Measurements from ENCODE around the gene HBQ1.
"Not testable (repeated sequence)": the region's sequence is repeated elsewhere in the genome, so short reads cannot be mapped to it uniquely, and the experiment has no call there.

The HBQ1 gene

GRCh38 chr16:189604-190186, 9.4 kb downstream of the HBQ1 start:
- H3K27ac ChIP-seq = no peak overlapping the region
- DNase-seq (ENCODE audit: low spot score) = no peak
- no peak overlapping the region for H3K4me3 ChIP-seq
- TF ChIP-seq, protein P1, sequence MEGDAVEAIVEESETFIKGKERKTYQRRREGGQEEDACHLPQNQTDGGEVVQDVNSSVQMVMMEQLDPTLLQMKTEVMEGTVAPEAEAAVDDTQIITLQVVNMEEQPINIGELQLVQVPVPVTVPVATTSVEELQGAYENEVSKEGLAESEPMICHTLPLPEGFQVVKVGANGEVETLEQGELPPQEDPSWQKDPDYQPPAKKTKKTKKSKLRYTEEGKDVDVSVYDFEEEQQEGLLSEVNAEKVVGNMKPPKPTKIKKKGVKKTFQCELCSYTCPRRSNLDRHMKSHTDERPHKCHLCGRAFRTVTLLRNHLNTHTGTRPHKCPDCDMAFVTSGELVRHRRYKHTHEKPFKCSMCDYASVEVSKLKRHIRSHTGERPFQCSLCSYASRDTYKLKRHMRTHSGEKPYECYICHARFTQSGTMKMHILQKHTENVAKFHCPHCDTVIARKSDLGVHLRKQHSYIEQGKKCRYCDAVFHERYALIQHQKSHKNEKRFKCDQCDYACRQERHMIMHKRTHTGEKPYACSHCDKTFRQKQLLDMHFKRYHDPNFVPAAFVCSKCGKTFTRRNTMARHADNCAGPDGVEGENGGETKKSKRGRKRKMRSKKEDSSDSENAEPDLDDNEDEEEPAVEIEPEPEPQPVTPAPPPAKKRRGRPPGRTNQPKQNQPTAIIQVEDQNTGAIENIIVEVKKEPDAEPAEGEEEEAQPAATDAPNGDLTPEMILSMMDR (IDR thresholded peaks at IDR 0.05) = no peak

DNA sequence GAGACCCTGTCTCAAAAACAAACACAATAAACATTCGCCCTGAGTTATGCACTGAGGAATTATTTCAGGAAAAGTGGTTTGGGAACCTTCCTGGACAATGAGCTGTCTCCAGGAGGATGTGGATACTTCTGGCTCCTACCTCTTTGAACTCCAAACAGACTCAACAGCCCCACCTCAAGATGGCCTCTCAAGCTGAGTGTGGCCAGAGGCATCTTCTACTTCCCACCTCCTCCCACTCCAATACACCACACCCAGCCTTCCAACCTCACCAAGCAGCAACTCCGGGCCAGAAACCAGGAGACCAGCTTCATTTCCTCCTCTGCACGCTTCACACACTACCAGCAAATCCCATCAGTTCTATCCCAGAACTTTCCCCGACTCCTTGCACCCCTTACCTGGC, 11.6 kb downstream of the HBQ1 start:
- no peak overlapping the region for H3K27ac ChIP-seq
- no peak overlapping the region for H3K4me3 ChIP-seq
- DNase-seq (ENCODE audit: low spot score) = no peak
- TF ChIP-seq, protein P1 (IDR thresholded peaks at IDR 0.05) = no peak

DNA sequence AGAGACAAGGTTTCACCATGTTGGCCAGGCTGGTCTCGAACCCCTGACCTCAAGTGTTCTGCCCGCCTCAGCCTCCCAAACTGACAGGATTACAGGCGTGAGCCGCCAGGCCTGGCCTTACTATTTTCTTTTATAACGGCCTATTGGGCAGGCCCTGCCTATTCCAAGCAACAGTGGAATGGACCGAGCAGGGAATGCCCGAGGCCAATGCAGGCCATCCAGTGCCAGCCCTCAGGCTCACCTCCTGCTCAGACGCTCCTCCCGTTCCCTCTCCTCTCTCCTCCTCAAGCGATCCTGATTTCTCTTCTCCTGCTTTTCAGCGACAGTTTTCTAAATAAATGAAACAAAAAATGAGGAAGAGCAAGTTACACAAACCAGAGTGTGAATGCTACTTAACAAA, 12.4 kb downstream of the HBQ1 start:
- DNase-seq (ENCODE audit: low spot score) = no peak
- no peak overlapping the region for H3K4me3 ChIP-seq
- no peak overlapping the region for H3K27ac ChIP-seq
- TF ChIP-seq, protein P1 (IDR thresholded peaks at IDR 0.05) = no peak

- TF ChIP-seq, protein P1 (IDR thresholded peaks at IDR 0.05) = no peak
- DNase-seq (ENCODE audit: low spot score) = no peak
- no peak overlapping the region for H3K27ac ChIP-seq
- H3K4me3 ChIP-seq = no peak overlapping the region
Measured at GRCh38 chr16:193441-193840, 13.2 kb downstream of the HBQ1 start.

DNA sequence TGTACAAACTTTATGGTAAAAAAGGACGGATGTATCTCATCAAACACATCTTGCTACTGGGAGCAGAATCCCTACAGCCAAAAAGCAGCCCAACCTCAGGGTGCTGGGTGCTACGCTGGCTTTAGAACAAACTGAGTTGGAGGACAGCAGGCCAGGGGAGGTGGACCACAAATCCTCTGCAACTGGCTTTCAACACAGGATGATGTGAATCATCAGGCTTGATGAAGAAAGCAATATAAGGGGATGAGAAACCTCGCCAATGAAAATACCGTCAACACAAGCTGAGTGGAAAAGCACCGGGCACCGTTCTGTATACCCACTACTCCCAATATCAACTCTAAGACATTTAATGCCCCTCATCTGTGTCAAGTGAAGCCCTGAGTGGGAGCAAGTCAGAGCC, 14.3 kb downstream of the HBQ1 start:
- Histone ChIP-seq H3K4me3 (no peak overlapping the region), H3K27ac (no peak overlapping the region)
- TF ChIP-seq, protein P1 (IDR thresholded peaks at IDR 0.05) = no peak
- DNase-seq (ENCODE audit: low spot score) = no peak

DNA sequence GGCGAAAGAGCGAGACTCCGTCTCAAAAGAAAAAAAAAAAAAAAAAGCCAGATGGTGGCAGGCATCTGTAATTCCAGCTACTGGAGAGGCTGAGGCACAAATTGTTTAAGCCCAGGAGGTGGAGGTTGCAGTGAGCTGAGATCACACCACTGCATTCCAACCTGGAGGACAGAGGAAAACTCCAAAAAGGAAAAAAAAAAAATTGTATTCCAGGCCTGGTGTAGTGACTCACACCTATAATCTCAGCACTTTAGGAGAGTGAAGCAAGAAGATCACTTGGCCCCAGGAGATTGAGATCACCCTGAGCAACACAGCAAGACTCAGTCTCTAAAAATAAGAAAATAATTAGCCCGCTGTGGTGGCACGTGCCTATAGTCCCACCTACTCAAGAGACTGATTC, 20.1 kb downstream of the HBQ1 start:
- H3K27ac ChIP-seq = no peak overlapping the region
- H3K4me3 ChIP-seq = no peak overlapping the region
- TF ChIP-seq, protein P1 (IDR thresholded peaks at IDR 0.05) = no peak
- DNase-seq (ENCODE audit: low spot score) = no peak

- no peak overlapping the region for H3K27ac ChIP-seq
- TF ChIP-seq, protein P1 (IDR thresholded peaks at IDR 0.05) = no peak
- DNase-seq (ENCODE audit: low spot score) = no peak
- no peak overlapping the region for H3K4me3 ChIP-seq
Measured at GRCh38 chr16:203246-203645, 23.0 kb downstream of the HBQ1 start.

DNA sequence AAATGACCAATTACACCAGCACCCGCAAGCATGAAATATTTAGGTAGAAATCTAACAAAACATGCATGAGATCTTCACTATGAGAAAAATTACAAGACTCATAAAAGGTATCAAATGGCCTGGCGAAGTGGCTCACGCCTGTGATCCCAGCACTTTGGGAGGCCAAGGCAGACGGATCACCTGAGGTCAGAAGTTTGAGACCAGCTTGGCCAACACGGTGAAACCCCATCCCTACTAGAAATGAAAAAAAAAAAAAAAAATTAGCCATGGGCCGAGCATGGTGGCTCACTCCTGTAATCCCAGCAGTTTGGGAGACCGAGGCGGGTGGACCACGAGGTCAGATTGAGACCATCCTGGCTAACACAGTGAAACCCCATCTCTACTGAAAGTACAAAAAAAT, 23.8 kb downstream of the HBQ1 start:
- DNase-seq (ENCODE audit: low spot score); H3K27ac ChIP-seq; H3K4me3 ChIP-seq: not testable (repeated sequence)

DNA sequence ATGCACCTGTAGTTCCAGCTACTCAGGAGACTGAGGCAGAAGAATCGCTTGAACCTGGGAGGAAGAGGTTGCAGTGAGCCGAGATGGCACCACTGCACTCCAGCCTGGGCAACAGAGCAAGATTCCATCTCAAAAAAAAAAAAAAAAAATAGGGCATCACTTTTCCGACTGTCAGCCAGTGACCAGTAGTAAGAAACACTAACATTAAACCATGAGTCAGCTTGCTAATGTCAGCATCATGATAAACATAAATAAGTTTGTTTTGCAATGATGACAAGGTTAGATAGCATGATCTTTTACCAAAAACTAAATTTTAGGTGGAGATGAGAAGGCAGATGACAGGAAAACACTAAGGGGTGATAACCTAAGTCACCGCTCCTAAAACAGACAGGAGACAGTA, 29.1 kb downstream of the HBQ1 start:
- not testable (repeated sequence) for DNase-seq (ENCODE audit: low spot score); H3K4me3 ChIP-seq; H3K27ac ChIP-seq

- DNase-seq (ENCODE audit: low spot score) = not testable (repeated sequence)
Measured at GRCh38 chr16:211631-212180, 31.4 kb downstream of the HBQ1 start.

More at GRCh38 chr16:211631-212180, 31.4 kb downstream of the HBQ1 start:
- H3K27ac ChIP-seq, H3K4me3 ChIP-seq: not testable (repeated sequence)

All from coronary artery (tissue), 2 donors.